Calu3 (cell line): ENCODE data around the gene GLCE. TPM values are rescaled to one million over a fixed set of nuclear protein-coding genes. Genes with fewer than 3 reads are reported as not detected.

Experiments
- Bru-seq: library from RNA; stranded (reverse); fragments of 400-500 nt; gene quantifications from one replicate; lab custom pipeline; 2021; lab: Mats Ljungman, UMichigan
- BruChase-seq, 2 experiments: library from RNA; stranded (reverse); fragments of 400-500 nt; gene quantifications; one replicate each; lab custom pipeline; 2021; lab: Mats Ljungman, UMichigan
- BruUV-seq: library from RNA; stranded (reverse); fragments of 400-500 nt; replicated peaks from 2 replicates; lab custom pipeline; 2021; lab: Mats Ljungman, UMichigan
- CTCF ChIA-PET: fragments of 300-600 bp; sonication (Branson Sonifier 250); formaldehyde crosslinking; loops from one replicate; lab custom pipeline; 2022; ENCODE audit warnings: antibody characterized with exemption; lab: Charles Lee
- DNase-seq: peaks from one replicate; pipeline ENCODE4 v3.0.0; 2022
- H3K27ac Mint-ChIP-seq: one replicate; pipeline ENCODE4 v1.8.0; 2022; ENCODE audit warnings: mixed read lengths; ENCODE audit not compliant: unreplicated experiment
- H3K27me3 Mint-ChIP-seq: one replicate; pipeline ENCODE4 v1.8.0; 2022; ENCODE audit warnings: mixed read lengths; ENCODE audit not compliant: unreplicated experiment
- H3K36me3 Mint-ChIP-seq: one replicate; pipeline ENCODE4 v1.8.0; 2022; ENCODE audit warnings: mild to moderate bottlenecking, moderate library complexity, mixed read lengths; ENCODE audit not compliant: insufficient read depth, unreplicated experiment
- H3K4me1 Mint-ChIP-seq: one replicate; pipeline ENCODE4 v1.8.0; 2022; ENCODE audit warnings: mild to moderate bottlenecking, low read depth, mixed read lengths; ENCODE audit not compliant: unreplicated experiment
- H3K4me3 Mint-ChIP-seq: one replicate; pipeline ENCODE4 v1.8.0; 2022; ENCODE audit warnings: mild to moderate bottlenecking, low read depth, moderate library complexity, mixed read lengths; ENCODE audit not compliant: unreplicated experiment
- H3K9me3 Mint-ChIP-seq: one replicate; pipeline ENCODE4 v1.8.0; 2022; ENCODE audit warnings: low read depth, mixed read lengths; ENCODE audit not compliant: unreplicated experiment
- CTCF ChIP-seq: fragments of 200-600 bp; IDR thresholded peaks from one replicate; pipeline ENCODE4 v1.8.0; 2022; ENCODE audit warnings: antibody characterized with exemption; ENCODE audit not compliant: unreplicated experiment
- intact Hi-C: fragments of 100-400 bp; cut with micrococcal nuclease; formaldehyde crosslinking; loops from one replicate; pipeline ENCODE4 v1.10.0; 2022; ENCODE audit not compliant: unreplicated experiment
- long read RNA-seq: library from polyadenylated mRNA; stranded (forward); transcript quantifications from one replicate; pipeline ENCODE4 v2.0.0, GENCODE V29; 2022
- total RNA-seq: library from RNA; stranded (reverse); gene quantifications from 2 replicates; pipeline ENCODE4 v1.2.3, GENCODE V29; 2022

GLCE gene
- total RNA-seq = 20.4 and 22.4 TPM in 2 replicates
- percentile 65 among the genes with signal in this experiment for Bru-seq, nascent RNA
- BruChase-seq, experiment 1, labeled RNA remaining after a 6-hour chase = percentile 68 among the genes with signal in this experiment
- percentile 65 among the genes with signal in this experiment for BruChase-seq, experiment 2, labeled RNA remaining after a 2-hour chase
- long read RNA-seq, full-length matches to known transcripts = 11 of 21 reads
- long read RNA-seq, partial matches to known transcripts = 0 of 21 reads
- long read RNA-seq, other reads (novel, unspliced or antisense) = 10 of 21 reads

- peak within 1 kb of the TSS; percentile 96 for H3K4me3 Mint-ChIP-seq
- H3K27ac Mint-ChIP-seq = peak within 1 kb of the TSS; percentile 89
- peaks cover 29% of the 10 kb centered on the region for H3K4me1 Mint-ChIP-seq
- intact Hi-C loops = loop anchor here (5.0 to 10.0 kb wide), 2 partner anchors 103 to 234 kb away; no protein-coding TSS in a partner anchor
- H3K36me3 Mint-ChIP-seq = peaks cover 28% of the 10 kb centered on the region
- H3K27me3 Mint-ChIP-seq = no peaks in the 10 kb centered on the region
- DNase-seq = peak; percentile 99
- no peaks in the 10 kb centered on the region for H3K9me3 Mint-ChIP-seq
- BruUV-seq = no TSS peak
- CTCF ChIA-PET = interaction anchor here (0.6 to 1.9 kb wide), 8 partner anchors 12 to 230 kb away, joined by 3 to 12 read pairs (median 4); no protein-coding TSS in a partner anchor
- TF ChIP-seq CTCF = no peak
Observed at GRCh38 chr15:69160141-69160993, at the start of gene GLCE. Gene GLCE, plus strand, starts transcription at chr15:69160635. Its CDS starts 95,172 bp downstream, at chr15:69255807.

GRCh38 chr15:69114331-69114928 lies 46.0 kb upstream of the GLCE start:
- Mint-ChIP-seq H3K4me1 (peaks cover 8% of the 10 kb centered on the region), H3K36me3 (no peaks in the 10 kb centered on the region), H3K27me3 (peaks cover 99% of the 10 kb centered on the region), H3K9me3 (no peaks in the 10 kb centered on the region), H3K4me3 (no peak overlapping the region), H3K27ac (no peak overlapping the region)
- DNase-seq = no peak
- intact Hi-C loops = no loop called here
- TF ChIP-seq CTCF = no peak
- no TSS peak for BruUV-seq
- CTCF ChIA-PET = no interaction called here

- peaks cover 99% of the 10 kb centered on the region for H3K27me3 Mint-ChIP-seq
- CTCF ChIA-PET = no interaction called here
- H3K4me1 Mint-ChIP-seq = peaks cover 8% of the 10 kb centered on the region
- no peak for TF ChIP-seq CTCF
- no TSS peak for BruUV-seq
- intact Hi-C loops = no loop called here
- no peak overlapping the region for H3K27ac Mint-ChIP-seq
- no peak overlapping the region for H3K4me3 Mint-ChIP-seq
- no peaks in the 10 kb centered on the region for H3K36me3 Mint-ChIP-seq
- DNase-seq = no peak
- H3K9me3 Mint-ChIP-seq = no peaks in the 10 kb centered on the region
Observed at GRCh38 chr15:69115031-69115430, 45.4 kb upstream of the GLCE start.

- no peak overlapping the region for H3K4me3 Mint-ChIP-seq
- H3K27me3 Mint-ChIP-seq = peaks cover 99% of the 10 kb centered on the region
- no peak for DNase-seq
- TF ChIP-seq CTCF = no peak
- CTCF ChIA-PET = interaction anchor here (0.5 kb wide), 1 partner anchor 42 kb away, joined by 3 read pairs; no protein-coding TSS in a partner anchor
- H3K36me3 Mint-ChIP-seq = no peaks in the 10 kb centered on the region
- intact Hi-C loops = no loop called here
- BruUV-seq = no TSS peak
- H3K4me1 Mint-ChIP-seq = peaks cover 8% of the 10 kb centered on the region
- no peak overlapping the region for H3K27ac Mint-ChIP-seq
- no peaks in the 10 kb centered on the region for H3K9me3 Mint-ChIP-seq
Observed at GRCh38 chr15:69116391-69116790, 44.0 kb upstream of the GLCE start.
